ENCODE results near the gene PTPRM.

GRCh38 chr18:8274370-8274769 is 707.3 kb downstream of the PTPRM start:
- TF ChIP-seq CTCF (IDR thresholded peaks at IDR 0.05) (no peak), MAX (IDR thresholded peaks at IDR 0.05) (no peak), PHF8 (IDR thresholded peaks at IDR 0.05; ENCODE audit: borderline replicate concordance, low read depth) (no peak), ZFP36 (IDR thresholded peaks at IDR 0.05; ENCODE audit: borderline replicate concordance, partially characterized antibody) (no peak), E2F6 (IDR thresholded peaks at IDR 0.05; ENCODE audit: borderline replicate concordance, low read depth) (no peak), PBX3 (IDR thresholded peaks at IDR 0.05) (no peak), SREBF2 (IDR thresholded peaks at IDR 0.05) (no peak), TFCP2L1 (CRISPR knock-in tag; IDR thresholded peaks at IDR 0.05) (no peak), RFX5 (IDR thresholded peaks at IDR 0.05) (no peak)
